Loucy (cell line): ENCODE measurements around the gene ASB7.

Experiments
- EZH2phosphoT487 ChIP-seq: fragments of 200-600 bp; IDR thresholded peaks from 2 replicates; pipeline ENCODE4 v1.6.1; 2018; ENCODE audit warnings: antibody characterized with exemption, mild to moderate bottlenecking, moderate library complexity, borderline replicate concordance
- TF ChIP-seq, protein P1 (sequence below): fragments of 200-600 bp; sonication (generic); conservative IDR thresholded peaks from 2 replicates; pipeline ENCODE4 v1.5.1; 2014; ENCODE audit warnings: mild to moderate bottlenecking, antibody characterized with exemption, low read length

DNA sequence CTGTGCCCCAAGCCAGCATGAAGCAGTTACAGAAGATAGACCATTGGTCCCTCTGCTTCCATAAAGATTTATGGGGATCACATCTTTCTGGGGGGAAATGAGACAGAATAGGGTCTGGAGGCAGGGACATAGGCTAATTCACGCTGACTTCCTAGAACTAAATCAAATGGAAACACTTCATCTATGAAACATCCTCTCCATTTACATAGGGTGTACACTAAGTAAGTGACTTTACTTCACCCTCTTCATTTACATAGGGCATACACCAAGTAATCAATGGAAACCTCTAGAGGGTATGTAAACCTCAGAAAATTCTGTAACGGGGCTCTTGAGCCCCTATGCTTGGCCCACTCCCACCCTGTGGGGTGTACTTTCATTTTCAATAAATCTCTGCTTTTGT is 10.6 kb upstream of the ASB7 start:
- TF ChIP-seq, protein P1, sequence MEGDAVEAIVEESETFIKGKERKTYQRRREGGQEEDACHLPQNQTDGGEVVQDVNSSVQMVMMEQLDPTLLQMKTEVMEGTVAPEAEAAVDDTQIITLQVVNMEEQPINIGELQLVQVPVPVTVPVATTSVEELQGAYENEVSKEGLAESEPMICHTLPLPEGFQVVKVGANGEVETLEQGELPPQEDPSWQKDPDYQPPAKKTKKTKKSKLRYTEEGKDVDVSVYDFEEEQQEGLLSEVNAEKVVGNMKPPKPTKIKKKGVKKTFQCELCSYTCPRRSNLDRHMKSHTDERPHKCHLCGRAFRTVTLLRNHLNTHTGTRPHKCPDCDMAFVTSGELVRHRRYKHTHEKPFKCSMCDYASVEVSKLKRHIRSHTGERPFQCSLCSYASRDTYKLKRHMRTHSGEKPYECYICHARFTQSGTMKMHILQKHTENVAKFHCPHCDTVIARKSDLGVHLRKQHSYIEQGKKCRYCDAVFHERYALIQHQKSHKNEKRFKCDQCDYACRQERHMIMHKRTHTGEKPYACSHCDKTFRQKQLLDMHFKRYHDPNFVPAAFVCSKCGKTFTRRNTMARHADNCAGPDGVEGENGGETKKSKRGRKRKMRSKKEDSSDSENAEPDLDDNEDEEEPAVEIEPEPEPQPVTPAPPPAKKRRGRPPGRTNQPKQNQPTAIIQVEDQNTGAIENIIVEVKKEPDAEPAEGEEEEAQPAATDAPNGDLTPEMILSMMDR, result no peak
- no peak for TF ChIP-seq EZH2phosphoT487
